A673 (cell line): ENCODE results near the gene PRDM16.

Experiments
- EZH2 ChIP-seq: fragments of 200-600 bp; sonication (generic); IDR thresholded peaks from 2 replicates; pipeline ENCODE4 v1.6.1; 2017; ENCODE audit warnings: borderline replicate concordance, low read depth, mild to moderate bottlenecking, mixed read lengths, antibody characterized with exemption, low read length; ENCODE audit not compliant: poor library complexity, severe bottlenecking
- TF ChIP-seq, protein P1 (sequence below): fragments of 300-800, 200-600 bp; sonication (generic); conservative IDR thresholded peaks from 2 replicates; pipeline ENCODE4 v1.5.1; 2017; ENCODE audit warnings: low read depth, mild to moderate bottlenecking, antibody characterized with exemption, low read length, moderate library complexity, mixed read lengths

DNA sequence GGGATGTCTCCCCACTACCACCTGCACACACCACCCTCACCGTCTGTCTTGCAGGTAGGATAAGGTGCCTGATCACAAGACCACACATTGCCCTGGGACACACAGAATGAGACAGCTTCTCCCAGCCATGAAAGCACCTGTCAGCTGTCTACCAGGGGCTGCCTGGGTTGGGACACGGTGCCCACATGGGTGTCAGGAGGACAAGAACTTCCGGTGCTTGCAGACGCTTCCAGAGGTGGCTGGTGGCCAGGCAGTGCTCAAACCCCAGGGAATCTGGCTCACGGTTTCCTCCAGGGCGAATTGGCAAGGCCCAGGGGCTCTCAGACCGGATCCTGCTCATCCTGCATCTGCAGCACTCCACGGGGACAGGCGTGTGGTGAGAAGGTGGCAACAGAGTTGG, 202.9 kb downstream of the PRDM16 start:
- TF ChIP-seq, protein P1, sequence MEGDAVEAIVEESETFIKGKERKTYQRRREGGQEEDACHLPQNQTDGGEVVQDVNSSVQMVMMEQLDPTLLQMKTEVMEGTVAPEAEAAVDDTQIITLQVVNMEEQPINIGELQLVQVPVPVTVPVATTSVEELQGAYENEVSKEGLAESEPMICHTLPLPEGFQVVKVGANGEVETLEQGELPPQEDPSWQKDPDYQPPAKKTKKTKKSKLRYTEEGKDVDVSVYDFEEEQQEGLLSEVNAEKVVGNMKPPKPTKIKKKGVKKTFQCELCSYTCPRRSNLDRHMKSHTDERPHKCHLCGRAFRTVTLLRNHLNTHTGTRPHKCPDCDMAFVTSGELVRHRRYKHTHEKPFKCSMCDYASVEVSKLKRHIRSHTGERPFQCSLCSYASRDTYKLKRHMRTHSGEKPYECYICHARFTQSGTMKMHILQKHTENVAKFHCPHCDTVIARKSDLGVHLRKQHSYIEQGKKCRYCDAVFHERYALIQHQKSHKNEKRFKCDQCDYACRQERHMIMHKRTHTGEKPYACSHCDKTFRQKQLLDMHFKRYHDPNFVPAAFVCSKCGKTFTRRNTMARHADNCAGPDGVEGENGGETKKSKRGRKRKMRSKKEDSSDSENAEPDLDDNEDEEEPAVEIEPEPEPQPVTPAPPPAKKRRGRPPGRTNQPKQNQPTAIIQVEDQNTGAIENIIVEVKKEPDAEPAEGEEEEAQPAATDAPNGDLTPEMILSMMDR: no peak
- no peak for TF ChIP-seq EZH2
